ENCODE results near the gene REEP6.

DNA sequence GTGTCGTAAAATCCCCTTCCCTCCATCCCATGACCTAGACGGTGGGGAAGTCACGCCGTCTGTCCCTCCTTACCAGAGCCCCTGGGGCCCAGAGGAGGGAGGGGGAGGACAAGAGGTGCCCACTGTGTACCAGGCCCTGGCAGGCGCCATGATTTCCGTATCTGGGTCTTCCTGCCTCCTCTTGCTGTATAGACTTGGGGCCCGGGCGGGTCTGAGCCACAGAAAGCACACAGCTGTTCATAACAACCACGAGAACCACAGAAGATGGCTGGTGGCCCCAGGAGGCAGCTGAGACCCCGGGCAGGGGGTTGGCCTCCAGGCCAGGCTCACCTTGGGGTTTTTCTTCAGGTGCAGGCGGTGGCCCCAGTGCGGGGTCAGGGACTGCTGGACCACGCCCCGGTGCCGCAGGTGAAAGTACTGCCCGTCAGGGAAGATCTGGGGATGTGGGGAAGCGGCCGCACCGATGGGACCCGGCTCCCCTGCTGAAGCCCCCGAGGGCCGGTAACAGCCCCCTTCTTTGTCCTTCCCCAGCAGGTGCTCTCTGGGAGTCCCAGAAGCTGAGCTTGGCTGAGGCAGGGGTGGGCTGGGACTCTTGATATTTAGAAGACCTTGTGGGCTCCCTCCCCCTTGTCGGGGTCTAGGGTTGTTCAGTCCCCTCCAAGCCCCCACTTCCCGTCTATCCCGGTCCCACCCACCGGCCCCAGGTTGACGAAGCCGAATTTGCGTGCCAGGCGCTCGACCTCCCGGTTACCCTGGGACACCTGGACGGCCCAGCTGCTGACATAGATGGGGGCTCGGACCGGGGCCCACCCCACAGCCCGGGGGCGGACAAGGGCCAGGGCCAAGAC, 1.3 kb upstream of the REEP6 start:
- TF ChIP-seq CTCF (IDR thresholded peaks at IDR 0.05; ENCODE audit: insufficient read depth, low read length) = no peak
- TF ChIP-seq, protein P1, sequence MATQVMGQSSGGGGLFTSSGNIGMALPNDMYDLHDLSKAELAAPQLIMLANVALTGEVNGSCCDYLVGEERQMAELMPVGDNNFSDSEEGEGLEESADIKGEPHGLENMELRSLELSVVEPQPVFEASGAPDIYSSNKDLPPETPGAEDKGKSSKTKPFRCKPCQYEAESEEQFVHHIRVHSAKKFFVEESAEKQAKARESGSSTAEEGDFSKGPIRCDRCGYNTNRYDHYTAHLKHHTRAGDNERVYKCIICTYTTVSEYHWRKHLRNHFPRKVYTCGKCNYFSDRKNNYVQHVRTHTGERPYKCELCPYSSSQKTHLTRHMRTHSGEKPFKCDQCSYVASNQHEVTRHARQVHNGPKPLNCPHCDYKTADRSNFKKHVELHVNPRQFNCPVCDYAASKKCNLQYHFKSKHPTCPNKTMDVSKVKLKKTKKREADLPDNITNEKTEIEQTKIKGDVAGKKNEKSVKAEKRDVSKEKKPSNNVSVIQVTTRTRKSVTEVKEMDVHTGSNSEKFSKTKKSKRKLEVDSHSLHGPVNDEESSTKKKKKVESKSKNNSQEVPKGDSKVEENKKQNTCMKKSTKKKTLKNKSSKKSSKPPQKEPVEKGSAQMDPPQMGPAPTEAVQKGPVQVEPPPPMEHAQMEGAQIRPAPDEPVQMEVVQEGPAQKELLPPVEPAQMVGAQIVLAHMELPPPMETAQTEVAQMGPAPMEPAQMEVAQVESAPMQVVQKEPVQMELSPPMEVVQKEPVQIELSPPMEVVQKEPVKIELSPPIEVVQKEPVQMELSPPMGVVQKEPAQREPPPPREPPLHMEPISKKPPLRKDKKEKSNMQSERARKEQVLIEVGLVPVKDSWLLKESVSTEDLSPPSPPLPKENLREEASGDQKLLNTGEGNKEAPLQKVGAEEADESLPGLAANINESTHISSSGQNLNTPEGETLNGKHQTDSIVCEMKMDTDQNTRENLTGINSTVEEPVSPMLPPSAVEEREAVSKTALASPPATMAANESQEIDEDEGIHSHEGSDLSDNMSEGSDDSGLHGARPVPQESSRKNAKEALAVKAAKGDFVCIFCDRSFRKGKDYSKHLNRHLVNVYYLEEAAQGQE (IDR thresholded peaks at IDR 0.05; ENCODE audit: insufficient replicate concordance, low read depth) = no peak
- TF ChIP-seq POLR2AphosphoS5 (IDR thresholded peaks at IDR 0.05; ENCODE audit: low read depth) = no peak
- no peak for TF ChIP-seq GABPA (IDR thresholded peaks at IDR 0.05; ENCODE audit: low read depth)

All from HL-60 (cell line).